GM19324 (cell line): Measurements from ENCODE around the gene TYSND1.
A peak's percentile ranks its signal among the peaks of the same experiment; 100 is the strongest.
"Not testable (repeated sequence)": the region's sequence is repeated elsewhere in the genome, so short reads cannot be mapped to it uniquely, and the experiment has no call there.

Source experiments
- ATAC-seq: cut with Tn5 transposase; IDR thresholded peaks from one replicate; pipeline ENCODE4 v1.9.1; 2021; ENCODE audit warnings: mild to moderate bottlenecking, moderate library complexity; ENCODE audit not compliant: unreplicated experiment, low FRiP score

The TYSND1 gene

GRCh38 chr10:70137135-70137534, 9.4 kb downstream of the TYSND1 start:
- no peak for ATAC-seq

GRCh38 chr10:70135684-70136083, 10.8 kb downstream of the TYSND1 start:
- ATAC-seq, result no peak

GRCh38 chr10:70135046-70135445, 11.5 kb downstream of the TYSND1 start:
- ATAC-seq, result no peak

- peak; percentile 79 for ATAC-seq
These were observed 14.1 kb downstream of the TYSND1 start, which contains the start of gene AIFM2 for GRCh38 chr10:70132098-70133029. Gene AIFM2 (minus strand): TSS chr10:70132825. CDS start chr10:70124084, 8,741 bp downstream.

GRCh38 chr10:70131560-70131937, 15.0 kb downstream of the TYSND1 start:
- ATAC-seq, result no peak

GRCh38 chr10:70130878-70131559, 15.5 kb downstream of the TYSND1 start:
- no peak for ATAC-seq

- no peak for ATAC-seq
These were observed 19.7 kb downstream of the TYSND1 start for GRCh38 chr10:70126700-70127395.

- ATAC-seq, result no peak
These were observed 20.5 kb downstream of the TYSND1 start for GRCh38 chr10:70125918-70126552.

GRCh38 chr10:70124918-70125317, 21.6 kb downstream of the TYSND1 start:
- ATAC-seq, result no peak

GRCh38 chr10:70124415-70124814, 22.1 kb downstream of the TYSND1 start:
- ATAC-seq, result no peak

GRCh38 chr10:70123817-70124216, 22.7 kb downstream of the TYSND1 start:
- no peak for ATAC-seq

- not testable (repeated sequence) for ATAC-seq
These were observed 23.3 kb downstream of the TYSND1 start for GRCh38 chr10:70123166-70123565.

GRCh38 chr10:70122742-70123141, 23.8 kb downstream of the TYSND1 start:
- ATAC-seq, result no peak

- ATAC-seq, result no peak
These were observed 25.1 kb downstream of the TYSND1 start for GRCh38 chr10:70121281-70121949.

GRCh38 chr10:70120417-70120816, 26.1 kb downstream of the TYSND1 start:
- ATAC-seq, result no peak

GRCh38 chr10:70119623-70120022, 26.9 kb downstream of the TYSND1 start:
- no peak for ATAC-seq

GRCh38 chr10:70119197-70119596, 27.3 kb downstream of the TYSND1 start:
- no peak for ATAC-seq

- no peak for ATAC-seq
These were observed 28.3 kb downstream of the TYSND1 start for GRCh38 chr10:70118196-70118595.

- no peak for ATAC-seq
These were observed 28.9 kb downstream of the TYSND1 start for GRCh38 chr10:70117646-70118045.
